ENCODE measurements around the gene ZNF189.

The ZNF189 gene

GRCh38 chr9:101398068-101398929 is at the start of gene ZNF189, which contains the start of gene MRPL50:
ZNF189 (plus strand) TSS chr9:101398851; CDS start chr9:101399157, 306 bp downstream.
MRPL50 (minus strand) TSS chr9:101398618; CDS start chr9:101398592, 26 bp downstream.
- TF ChIP-seq, protein P1, sequence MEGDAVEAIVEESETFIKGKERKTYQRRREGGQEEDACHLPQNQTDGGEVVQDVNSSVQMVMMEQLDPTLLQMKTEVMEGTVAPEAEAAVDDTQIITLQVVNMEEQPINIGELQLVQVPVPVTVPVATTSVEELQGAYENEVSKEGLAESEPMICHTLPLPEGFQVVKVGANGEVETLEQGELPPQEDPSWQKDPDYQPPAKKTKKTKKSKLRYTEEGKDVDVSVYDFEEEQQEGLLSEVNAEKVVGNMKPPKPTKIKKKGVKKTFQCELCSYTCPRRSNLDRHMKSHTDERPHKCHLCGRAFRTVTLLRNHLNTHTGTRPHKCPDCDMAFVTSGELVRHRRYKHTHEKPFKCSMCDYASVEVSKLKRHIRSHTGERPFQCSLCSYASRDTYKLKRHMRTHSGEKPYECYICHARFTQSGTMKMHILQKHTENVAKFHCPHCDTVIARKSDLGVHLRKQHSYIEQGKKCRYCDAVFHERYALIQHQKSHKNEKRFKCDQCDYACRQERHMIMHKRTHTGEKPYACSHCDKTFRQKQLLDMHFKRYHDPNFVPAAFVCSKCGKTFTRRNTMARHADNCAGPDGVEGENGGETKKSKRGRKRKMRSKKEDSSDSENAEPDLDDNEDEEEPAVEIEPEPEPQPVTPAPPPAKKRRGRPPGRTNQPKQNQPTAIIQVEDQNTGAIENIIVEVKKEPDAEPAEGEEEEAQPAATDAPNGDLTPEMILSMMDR (IDR thresholded peaks at IDR 0.05; ENCODE audit: extremely low read depth, insufficient read depth, missing control alignments): no peak
- peak; percentile 88 for DNase-seq (ENCODE audit: low spot score)
- in situ Hi-C loops (cut with MboI; ENCODE audit: low pct_unique_long_range_greater_than_20kb, low sequenced_read_pairs, unreplicated experiment): no loop called here

DNA sequence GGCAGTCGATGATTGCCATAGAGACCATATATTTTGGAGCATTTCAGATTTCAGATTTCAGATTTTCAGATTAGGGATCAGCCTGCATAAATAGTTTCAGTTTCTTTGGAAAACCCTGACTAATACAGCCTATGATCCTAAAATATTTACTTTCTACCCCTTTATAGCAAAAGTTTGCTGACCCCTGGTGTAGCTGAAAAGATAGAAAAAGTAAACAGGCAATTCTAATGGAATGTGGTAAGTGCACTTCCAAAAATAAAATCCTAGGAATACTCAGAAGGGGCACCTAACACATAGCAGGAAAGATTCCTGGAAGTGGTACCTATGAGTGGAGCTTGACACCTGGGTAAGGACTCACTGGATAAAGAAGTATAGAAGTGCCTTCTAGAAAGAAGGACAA is 48.4 kb upstream of the ZNF189 start:
- in situ Hi-C loops (cut with MboI; ENCODE audit: low pct_unique_long_range_greater_than_20kb, low sequenced_read_pairs, unreplicated experiment): no loop called here
- TF ChIP-seq, protein P1 (IDR thresholded peaks at IDR 0.05; ENCODE audit: extremely low read depth, insufficient read depth, missing control alignments): no peak

GRCh38 chr9:101352892-101353463 is 45.7 kb upstream of the ZNF189 start:
- TF ChIP-seq, protein P1 (IDR thresholded peaks at IDR 0.05; ENCODE audit: extremely low read depth, insufficient read depth, missing control alignments): no peak
- DNase-seq (ENCODE audit: low spot score): no peak
- in situ Hi-C loops (cut with MboI; ENCODE audit: low pct_unique_long_range_greater_than_20kb, low sequenced_read_pairs, unreplicated experiment): no loop called here

More for the DNA sequence above, 48.4 kb upstream of the ZNF189 start:
- no peak for DNase-seq (ENCODE audit: low spot score)

DNA sequence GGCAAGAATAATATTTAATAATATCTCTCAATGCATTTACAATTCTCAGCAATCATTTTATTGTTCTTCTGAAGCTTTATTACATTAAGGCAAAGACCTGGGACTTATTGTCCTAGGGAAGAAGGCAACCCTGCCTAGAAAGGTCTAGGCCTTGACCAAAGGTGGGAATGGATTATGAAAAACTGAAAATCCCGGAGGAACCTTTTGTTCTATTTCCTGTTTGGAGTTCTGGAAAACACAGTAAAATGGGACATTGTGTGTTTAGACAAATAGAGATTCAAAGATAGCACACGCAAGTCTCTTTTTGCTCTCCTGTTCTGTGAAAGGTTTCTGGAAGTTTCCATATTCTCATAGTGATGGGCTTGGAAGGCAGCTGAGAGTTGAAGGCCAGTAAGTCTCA is 45.0 kb upstream of the ZNF189 start:
- no peak for DNase-seq (ENCODE audit: low spot score)
- in situ Hi-C loops (cut with MboI; ENCODE audit: low pct_unique_long_range_greater_than_20kb, low sequenced_read_pairs, unreplicated experiment): no loop called here
- TF ChIP-seq, protein P1 (IDR thresholded peaks at IDR 0.05; ENCODE audit: extremely low read depth, insufficient read depth, missing control alignments): no peak

DNA sequence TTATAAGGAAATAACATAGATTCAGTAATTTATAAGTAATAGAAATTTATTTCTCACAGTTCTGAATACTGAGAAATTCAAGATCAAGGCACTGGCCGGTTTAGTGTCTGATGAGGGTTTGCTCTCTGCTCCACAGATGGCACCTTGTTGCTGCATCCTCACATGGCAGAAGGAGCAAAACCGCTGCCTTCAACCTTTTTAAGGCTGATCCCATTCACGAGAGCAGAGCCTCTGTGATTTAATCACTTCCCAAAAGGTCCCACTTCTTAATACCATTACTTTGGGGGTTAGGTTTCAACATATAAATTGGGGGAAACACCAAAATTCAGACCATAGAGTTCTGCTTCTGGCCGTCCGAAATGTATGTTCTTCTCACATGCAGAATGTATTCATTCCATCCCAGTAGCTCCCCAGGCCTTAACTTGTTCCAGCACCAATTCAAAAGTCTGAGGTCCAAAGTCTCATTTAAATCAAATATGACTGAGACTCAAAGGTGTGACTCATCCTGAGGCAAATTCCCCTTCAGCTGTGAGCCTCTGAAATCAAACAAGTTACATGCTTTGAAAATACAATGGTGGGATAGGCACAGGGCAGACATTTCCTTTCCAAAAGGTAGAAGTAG is 44.4 kb upstream of the ZNF189 start:
- in situ Hi-C loops (cut with MboI; ENCODE audit: low pct_unique_long_range_greater_than_20kb, low sequenced_read_pairs, unreplicated experiment): no loop called here
- TF ChIP-seq, protein P1 (IDR thresholded peaks at IDR 0.05; ENCODE audit: extremely low read depth, insufficient read depth, missing control alignments): no peak
- no peak for DNase-seq (ENCODE audit: low spot score)

Data from GM13977 (cell line).